Neutrophil (primary cell): ENCODE results near the gene SUSD3.

ENCODE experiments used
- H3K27ac ChIP-seq: fragments of 200-600 bp; sonication (generic); 2 replicates; pipeline ENCODE4 v1.5.1; 2016; ENCODE audit warnings: mild to moderate bottlenecking, moderate library complexity
- H3K27me3 ChIP-seq: fragments of 200-600 bp; sonication (generic); 2 replicates; pipeline ENCODE4 v1.6.0; 2016; ENCODE audit warnings: mild to moderate bottlenecking
- H3K36me3 ChIP-seq: fragments of 200-600 bp; sonication (generic); 2 replicates; pipeline ENCODE4 v1.5.1; 2017
- H3K4me1 ChIP-seq, 2 experiments: fragments of 200-600 bp in 1 of 2; sonication (generic) in 1 of 2; 1 replicate in 1 of 2; 2 replicates in 1 of 2; pipeline versions ENCODE4 v1.5.1 to v1.6.1; 2013 to 2016; ENCODE audit warnings: low read depth in 1 of 2, low read length in 1 of 2, mild to moderate bottlenecking in 1 of 2, moderate library complexity in 1 of 2; ENCODE audit not compliant: control insufficient read depth in 1 of 2, insufficient read depth in 1 of 2
- H3K4me3 ChIP-seq, 2 experiments: fragments of 200-600 bp in 1 of 2; sonication (generic) in 1 of 2; 1 replicate in 1 of 2; 2 replicates in 1 of 2; pipeline ENCODE4 v1.5.1; 2013 to 2016; ENCODE audit warnings: low read depth in 1 of 2, low read length in 1 of 2, mild to moderate bottlenecking in 1 of 2, moderate library complexity in 1 of 2
- H3K9me3 ChIP-seq: fragments of 200-600 bp; sonication (generic); 2 replicates; pipeline ENCODE4 v1.5.1; 2016
- CTCF ChIP-seq: fragments of 200-600 bp; sonication (generic); IDR thresholded peaks from 2 replicates; pipeline ENCODE4 v1.5.1; 2016; ENCODE audit warnings: antibody characterized with exemption

Gene SUSD3

GRCh38 chr9:93087971-93088655 lies 29.6 kb downstream of the SUSD3 start:
- TF ChIP-seq CTCF: no peak
- H3K27me3 ChIP-seq: no peaks in the 10 kb centered on the region
- H3K9me3 ChIP-seq: no peaks in the 10 kb centered on the region
- H3K4me1 ChIP-seq: peaks cover 12 to 17% of the 10 kb centered on the region in 2 experiments
- H3K36me3 ChIP-seq: peaks cover 53% of the 10 kb centered on the region
- no peak overlapping the region for H3K4me3 ChIP-seq
- peak overlapping the region; percentile 49 for H3K27ac ChIP-seq

DNA sequence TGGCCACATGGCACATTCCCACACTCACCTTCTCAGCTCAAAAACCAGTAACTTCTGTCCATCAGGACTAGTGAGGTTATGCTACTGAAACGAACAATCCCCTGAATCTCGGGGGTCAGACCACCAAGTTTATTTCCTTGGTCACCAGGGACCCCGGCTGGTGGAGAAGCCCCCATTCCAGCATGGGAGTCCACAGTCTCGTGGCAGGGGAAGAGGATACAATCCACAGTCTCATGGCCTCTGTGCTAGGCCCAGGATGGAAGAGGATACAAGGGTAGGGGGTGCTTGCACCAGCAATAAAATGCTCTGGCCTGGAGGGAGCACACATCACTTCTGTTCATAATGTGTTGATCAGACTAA lies 30.1 kb downstream of the SUSD3 start:
- H3K27me3 ChIP-seq: no peaks in the 10 kb centered on the region
- TF ChIP-seq CTCF: no peak
- peak overlapping the region; percentile 42 for H3K27ac ChIP-seq
- H3K36me3 ChIP-seq: peaks cover 53% of the 10 kb centered on the region
- no peak overlapping the region for H3K4me3 ChIP-seq
- H3K9me3 ChIP-seq: no peaks in the 10 kb centered on the region
- peaks cover 12 to 17% of the 10 kb centered on the region in 2 experiments for H3K4me1 ChIP-seq

GRCh38 chr9:93089024-93089423 lies 30.5 kb downstream of the SUSD3 start:
- Histone ChIP-seq H3K27ac (peak overlapping the region; percentile 42), H3K36me3 (peaks cover 49% of the 10 kb centered on the region), H3K4me3 (no peak overlapping the region), H3K4me1 (peaks cover 15 to 19% of the 10 kb centered on the region in 2 experiments), H3K27me3 (no peaks in the 10 kb centered on the region), H3K9me3 (no peaks in the 10 kb centered on the region)
- no peak for TF ChIP-seq CTCF

- H3K4me1 ChIP-seq: peaks cover 20 to 24% of the 10 kb centered on the region in 2 experiments
- no peak for TF ChIP-seq CTCF
- H3K27ac ChIP-seq: peak overlapping the region; percentile 36
Observed at GRCh38 chr9:93089481-93089991, 31.0 kb downstream of the SUSD3 start.

GRCh38 chr9:93090091-93090655 lies 31.7 kb downstream of the SUSD3 start:
- H3K27me3 ChIP-seq: no peaks in the 10 kb centered on the region
- TF ChIP-seq CTCF: no peak
- H3K4me1 ChIP-seq: peaks cover 26 to 31% of the 10 kb centered on the region in 2 experiments
- no peak overlapping the region for H3K4me3 ChIP-seq
- no peaks in the 10 kb centered on the region for H3K9me3 ChIP-seq
- peaks cover 39% of the 10 kb centered on the region for H3K36me3 ChIP-seq
- H3K27ac ChIP-seq: peak overlapping the region; percentile 36

More at GRCh38 chr9:93089481-93089991, 31.0 kb downstream of the SUSD3 start:
- Histone ChIP-seq H3K27me3 (no peaks in the 10 kb centered on the region), H3K9me3 (no peaks in the 10 kb centered on the region), H3K36me3 (peaks cover 44% of the 10 kb centered on the region), H3K4me3 (no peak overlapping the region)
